ENCODE data around the gene STRIP2.
A peak's percentile ranks its signal among the peaks of the same experiment; 100 is the strongest.
"Not testable (repeated sequence)": the region's sequence is repeated elsewhere in the genome, so short reads cannot be mapped to it uniquely, and the experiment has no call there.

Gene STRIP2

DNA sequence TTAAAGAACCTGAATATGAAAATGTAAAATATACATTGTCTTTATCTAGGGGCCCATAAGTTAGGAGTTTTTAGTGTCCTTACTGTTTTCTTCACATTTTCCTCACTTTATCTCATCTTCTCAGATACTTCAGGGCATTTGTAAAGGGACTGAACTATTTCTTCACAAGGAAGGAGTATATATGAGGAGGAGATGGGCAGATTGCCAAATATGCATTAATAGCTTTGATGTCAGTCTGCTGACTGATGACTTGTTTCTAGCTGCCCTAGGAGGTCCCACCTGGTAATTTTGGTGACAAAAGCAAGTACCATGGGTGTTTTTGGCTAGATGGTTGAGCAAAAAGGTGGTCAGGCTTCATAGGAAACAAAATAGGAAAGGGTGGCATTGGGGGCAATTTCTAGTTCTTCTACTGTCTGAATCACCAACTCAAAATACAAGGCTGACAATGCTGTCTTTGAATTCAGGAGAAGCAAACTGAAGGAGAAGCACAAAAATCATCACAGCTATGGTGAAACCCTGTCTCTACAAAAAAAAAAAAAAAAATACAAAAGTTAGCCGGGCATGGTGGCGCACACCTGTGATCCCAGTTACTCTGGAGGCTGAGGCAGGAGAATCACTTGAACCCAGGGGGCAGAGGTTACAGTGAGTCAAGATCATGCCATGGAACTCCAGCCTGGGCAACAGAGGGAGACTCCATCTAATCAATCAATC is 10.4 kb upstream of the STRIP2 start:
- DNase-seq, result no peak

- no peak for DNase-seq
These were observed 7.8 kb upstream of the STRIP2 start for GRCh38 chr7:129426482-129426881.

- DNase-seq, result no peak
These were observed 6.6 kb upstream of the STRIP2 start for GRCh38 chr7:129427526-129428045.

DNA sequence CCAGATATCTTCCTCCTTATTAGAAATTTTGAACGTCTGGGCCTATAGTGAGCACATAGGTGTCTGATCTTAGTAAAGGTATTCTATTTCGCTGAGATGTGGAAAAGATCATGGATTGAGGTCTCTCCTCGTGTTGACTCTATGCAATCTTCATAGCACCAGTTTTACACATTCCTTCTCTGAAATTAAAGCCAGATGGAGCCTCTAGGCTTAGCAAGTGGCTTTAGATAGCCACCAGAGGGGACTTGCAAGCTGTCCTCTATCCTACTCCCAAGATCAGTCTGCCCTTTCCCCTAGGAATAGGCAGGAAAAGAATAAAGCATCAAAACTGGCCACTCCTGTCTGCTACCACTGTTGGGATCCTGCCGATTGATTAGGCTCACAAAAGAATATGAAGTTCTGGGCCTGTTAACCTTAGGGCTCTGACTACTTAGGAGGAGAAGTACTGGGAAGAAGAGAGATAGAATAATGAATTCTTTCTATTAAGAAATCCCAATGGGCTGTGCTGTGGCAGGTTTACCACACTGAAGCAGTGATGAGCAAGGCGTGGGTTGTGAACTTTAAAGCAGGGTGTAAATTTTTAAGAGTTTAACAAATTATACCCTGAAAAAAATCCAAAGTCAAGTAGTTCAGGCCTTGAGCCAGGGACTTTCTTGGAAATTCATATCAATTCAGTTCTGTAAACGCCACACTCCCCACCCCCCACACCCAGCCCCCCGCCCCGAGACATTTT is 2.2 kb upstream of the STRIP2 start:
- no peak for DNase-seq

DNA sequence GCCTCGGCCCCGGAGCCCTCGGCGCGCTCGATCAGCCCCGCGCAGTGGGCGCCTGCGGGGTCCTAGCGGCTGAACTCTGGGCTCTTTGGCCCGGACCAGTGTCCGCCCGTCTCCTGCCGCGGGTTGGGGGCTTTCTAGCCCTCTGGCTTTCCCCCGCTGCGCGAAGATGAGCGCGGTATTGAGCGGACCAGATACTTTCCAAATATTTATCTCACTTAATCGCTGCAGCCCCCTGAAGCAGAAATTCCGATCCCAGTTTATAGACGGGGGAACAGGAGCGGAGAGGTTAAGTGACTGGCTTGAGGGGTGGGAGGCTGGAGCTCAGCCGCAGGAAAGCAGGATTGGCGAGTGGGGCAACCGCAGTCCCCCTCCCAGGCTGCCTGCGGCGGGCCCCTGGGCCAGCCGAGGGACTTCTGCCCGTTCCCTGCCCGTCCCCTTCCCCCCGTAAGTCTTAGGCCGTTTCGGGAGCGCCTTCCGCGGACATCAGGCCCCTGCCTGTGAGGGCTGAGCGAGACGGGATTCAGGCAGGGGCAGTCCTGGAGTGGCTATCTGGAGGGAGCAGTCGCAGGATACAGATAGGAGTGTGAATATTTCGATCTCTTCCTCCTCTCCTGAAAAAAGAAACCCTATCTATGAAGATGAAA is 565 bp downstream of the STRIP2 start:
- DNase-seq, result peak in 1 of 2 experiments; percentile 9

- no peak for DNase-seq
These were observed 1.2 kb downstream of the STRIP2 start for GRCh38 chr7:129435414-129435829.

GRCh38 chr7:129436335-129436923 is 2.2 kb downstream of the STRIP2 start:
- DNase-seq, result peak; percentile 21 to 76

GRCh38 chr7:129437190-129437589 is 3.0 kb downstream of the STRIP2 start:
- DNase-seq, result no peak

DNA sequence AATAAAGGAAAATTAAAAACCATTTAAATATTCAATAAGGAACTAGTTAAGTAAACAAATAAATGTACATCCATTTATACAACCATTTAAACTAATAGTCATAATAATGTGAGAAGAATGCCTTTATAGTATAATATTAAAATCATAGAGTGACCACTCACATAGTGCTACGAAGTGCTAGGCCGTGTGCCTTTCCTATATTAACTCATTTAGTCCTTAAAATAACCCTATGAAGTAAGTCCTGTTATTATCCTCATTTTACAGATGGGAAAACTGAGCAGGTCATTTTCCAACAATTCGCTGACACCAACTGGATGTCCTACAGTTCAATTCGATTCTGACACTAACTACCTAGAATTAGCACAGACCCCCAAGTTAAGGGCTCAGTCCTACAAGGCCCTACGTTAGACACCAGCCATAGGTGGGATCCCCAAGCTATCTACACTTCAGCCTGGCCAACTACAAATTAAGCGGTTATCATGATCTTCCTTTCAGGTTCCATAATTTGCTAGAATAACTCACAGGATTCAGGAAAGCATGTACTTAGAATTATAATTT is 4.1 kb downstream of the STRIP2 start:
- no peak for DNase-seq

DNA sequence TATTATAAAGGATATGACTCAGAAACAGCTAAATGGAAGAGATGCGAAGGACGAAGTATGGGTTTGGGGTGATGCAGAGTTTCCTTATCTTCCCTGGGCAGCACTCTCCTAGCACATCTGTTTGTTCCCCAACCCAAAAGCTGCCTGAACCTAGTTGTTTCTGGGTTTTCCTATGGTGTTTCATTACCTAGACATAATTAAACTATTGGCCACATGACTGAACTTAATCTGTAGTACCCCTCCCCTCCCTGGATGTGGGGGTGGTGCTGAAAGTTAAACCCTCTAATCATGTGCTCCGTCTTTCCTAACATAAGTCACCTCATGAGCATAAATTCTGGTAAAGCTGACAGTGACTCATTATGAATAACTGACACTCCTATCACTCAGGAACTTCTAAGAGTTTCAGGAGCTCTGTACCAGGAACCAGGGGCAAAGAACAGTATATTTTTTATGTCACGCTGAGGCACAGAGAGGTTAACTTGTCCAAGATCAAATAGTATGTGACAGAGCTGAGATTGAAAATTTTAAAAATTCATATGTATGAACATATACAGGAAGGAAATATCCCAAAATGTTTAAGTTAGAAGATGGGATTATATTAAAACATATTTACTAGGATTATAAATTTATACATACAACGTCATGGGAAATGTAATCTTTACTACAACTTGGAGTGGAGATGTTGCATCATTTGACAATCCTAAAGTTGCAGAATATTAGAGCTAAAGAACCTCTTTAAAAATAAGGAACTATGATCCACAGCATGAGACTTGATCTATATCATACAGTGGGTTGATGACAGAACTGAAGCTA is 4.8 kb downstream of the STRIP2 start:
- no peak for DNase-seq

- DNase-seq, result no peak
These were observed 5.9 kb downstream of the STRIP2 start for GRCh38 chr7:129439963-129440625.

DNA sequence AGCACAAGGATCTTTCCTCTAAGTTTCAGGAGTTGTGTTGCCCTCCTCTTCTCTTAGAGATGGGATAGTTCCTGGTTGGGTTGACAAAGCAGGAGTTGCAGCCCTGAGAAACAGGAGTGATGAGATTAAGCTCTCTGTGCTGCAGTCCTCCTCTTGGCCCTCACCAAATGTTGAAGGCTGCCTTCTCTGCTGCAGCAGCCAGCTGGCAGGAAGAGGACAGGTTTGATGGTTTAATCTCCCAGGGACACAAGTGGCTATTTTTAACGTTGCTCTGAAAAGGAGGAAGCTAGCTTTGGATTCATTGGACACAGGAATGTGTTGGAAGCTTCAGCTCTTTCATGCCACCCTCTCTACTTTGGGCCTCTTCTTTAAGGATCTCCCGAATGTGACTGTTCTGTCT is 9.4 kb downstream of the STRIP2 start:
- DNase-seq, result peak; percentile 62 to 88

DNA sequence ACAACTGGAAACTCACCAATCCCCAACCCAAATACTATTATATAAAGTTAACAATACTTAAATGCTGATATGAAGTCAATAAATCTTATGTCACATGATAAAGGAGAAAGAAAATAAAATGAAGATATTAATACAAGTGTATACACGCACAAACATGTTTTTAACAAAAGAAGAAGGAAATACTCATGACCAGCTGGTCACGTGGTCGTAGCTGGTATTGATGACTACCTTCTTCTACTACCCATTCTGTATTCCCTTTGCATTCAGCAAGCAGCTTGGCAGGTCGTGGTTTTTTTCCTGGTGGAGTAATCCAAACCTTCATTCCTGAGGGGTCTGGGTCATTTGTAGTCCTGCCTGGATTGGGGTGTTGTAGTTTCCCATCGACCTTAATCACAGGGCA is 10.5 kb downstream of the STRIP2 start:
- not testable (repeated sequence) for DNase-seq

DNA sequence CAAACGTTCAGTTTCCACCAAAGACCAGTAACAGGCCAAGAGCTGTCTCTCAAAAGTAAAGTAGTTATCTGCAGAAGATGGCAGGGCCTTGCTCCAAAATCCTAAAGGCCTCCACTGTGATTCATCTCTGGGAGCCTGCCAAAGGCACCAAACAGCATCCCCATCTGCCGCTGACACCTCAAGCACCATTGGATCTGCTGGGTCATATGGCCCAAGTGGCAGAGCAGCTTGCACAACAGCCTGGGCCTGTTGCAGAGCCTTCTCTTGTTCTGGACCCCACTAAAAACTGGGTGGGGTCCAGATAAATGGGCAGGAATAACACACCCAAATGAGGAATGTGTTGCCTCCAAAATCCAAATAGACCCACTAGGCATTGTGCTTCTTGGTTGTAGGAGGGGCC is 12.7 kb downstream of the STRIP2 start:
- DNase-seq, result not testable (repeated sequence)

- not testable (repeated sequence) for DNase-seq
These were observed 13.2 kb downstream of the STRIP2 start for GRCh38 chr7:129447445-129447844.

GRCh38 chr7:129448608-129449007 is 14.4 kb downstream of the STRIP2 start:
- DNase-seq, result not testable (repeated sequence)

DNA sequence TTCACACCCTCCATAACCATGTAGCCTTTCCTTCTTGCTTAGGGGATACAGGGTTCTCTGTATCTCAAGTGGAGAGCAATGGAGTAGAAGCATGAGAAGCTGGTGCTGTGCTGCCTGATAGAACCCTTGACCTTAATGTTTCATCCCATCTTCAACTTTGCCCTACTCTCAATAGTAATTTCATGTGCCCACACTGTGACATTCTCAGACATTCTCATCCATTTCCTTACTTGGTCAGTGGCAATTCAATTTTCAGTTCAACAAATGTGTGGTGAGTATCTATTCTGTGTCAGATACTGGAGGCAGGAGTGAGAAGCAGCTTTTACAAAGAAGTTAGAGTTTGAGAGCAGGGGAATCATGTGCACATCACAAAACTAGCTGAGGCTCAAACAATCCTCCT is 16.1 kb downstream of the STRIP2 start:
- no peak for DNase-seq

DNA sequence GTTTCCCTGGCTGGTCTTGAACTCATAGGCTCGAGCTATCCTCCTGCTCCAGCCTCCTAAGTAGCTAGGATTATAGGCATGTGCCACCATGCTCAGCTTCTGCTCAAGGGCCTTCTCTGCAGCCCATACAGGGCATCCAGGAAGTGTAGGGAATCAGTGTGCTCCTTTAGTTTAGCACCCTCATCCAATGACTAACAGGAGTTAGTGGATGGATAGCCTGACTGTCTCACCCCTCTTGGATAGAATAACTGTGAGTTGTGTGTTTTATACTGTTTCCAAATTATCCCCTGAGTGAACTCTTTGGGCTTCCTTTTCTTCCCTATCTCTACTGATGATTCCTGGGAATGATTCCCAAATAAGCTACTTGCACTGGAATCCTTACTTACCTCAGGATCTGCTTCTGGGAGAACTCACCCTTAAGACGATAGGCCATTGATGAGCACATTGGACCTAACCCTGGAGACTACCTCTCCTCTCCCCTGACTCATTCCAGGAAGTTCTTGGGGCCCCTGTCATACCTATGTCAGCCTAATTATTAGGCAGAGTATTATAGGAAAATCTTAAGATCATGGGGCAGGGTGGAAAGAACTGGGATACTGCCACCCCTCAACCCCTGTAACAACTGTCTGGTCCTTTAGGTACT is 18.5 kb downstream of the STRIP2 start:
- DNase-seq, result no peak

DNA sequence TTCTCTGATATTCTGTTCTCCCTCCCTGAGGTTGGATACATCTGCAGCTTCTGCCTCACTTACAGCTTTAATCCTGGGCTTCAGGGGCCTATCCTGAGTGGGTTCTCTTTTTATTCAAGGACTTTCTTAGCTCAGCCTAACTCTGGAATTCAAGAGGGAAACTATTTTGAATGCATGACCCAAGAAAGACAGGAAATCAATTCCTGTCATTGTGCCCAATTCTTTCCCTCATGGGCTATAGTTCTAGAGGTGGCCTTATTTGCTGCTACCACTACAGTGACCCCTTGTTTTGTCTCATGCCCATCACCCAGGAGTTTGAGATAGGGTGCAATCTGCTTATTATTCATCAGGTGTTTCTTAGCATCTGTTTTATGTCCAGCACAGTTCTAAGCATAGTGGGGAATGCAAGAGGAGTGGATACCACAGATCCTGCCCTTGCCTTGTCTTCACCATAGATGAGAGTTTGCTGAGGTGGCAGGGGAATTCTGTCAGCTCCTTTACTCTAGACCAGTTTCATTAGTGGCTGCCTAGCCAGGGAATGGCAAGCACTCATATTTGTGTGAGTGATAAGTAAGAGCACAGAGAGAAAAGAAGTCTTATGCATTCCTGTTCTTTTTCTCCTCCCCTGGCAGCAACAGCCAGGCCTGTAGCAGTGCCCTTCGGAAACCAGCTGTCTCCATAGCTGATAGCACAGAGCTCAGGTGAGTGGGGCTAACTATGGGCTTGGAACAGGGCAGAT is 19.4 kb downstream of the STRIP2 start:
- DNase-seq, result no peak

- no peak for DNase-seq
These were observed 20.0 kb downstream of the STRIP2 start for GRCh38 chr7:129454249-129454551.

Data from cerebellar nuclear complex (tissue), 1 donor.